Activated CD4-positive, alpha-beta T cell treated with anti-CD3 and anti-CD28 coated beads, Interleukin-10, Interleukin-2, amounts not matched to agents 100 ng/mL and 50 ng/mL, durations not matched to agents 16 hours and 8 hours (primary cell): ENCODE measurements around the gene FUOM.

Experiments used
- DNase-seq: peaks from one replicate; pipeline ENCODE4 v3.0.0-alpha.2; 2020

The FUOM gene

GRCh38 chr10:133366130-133366478 lies 8.3 kb upstream of the FUOM start:
- DNase-seq: no peak

DNA sequence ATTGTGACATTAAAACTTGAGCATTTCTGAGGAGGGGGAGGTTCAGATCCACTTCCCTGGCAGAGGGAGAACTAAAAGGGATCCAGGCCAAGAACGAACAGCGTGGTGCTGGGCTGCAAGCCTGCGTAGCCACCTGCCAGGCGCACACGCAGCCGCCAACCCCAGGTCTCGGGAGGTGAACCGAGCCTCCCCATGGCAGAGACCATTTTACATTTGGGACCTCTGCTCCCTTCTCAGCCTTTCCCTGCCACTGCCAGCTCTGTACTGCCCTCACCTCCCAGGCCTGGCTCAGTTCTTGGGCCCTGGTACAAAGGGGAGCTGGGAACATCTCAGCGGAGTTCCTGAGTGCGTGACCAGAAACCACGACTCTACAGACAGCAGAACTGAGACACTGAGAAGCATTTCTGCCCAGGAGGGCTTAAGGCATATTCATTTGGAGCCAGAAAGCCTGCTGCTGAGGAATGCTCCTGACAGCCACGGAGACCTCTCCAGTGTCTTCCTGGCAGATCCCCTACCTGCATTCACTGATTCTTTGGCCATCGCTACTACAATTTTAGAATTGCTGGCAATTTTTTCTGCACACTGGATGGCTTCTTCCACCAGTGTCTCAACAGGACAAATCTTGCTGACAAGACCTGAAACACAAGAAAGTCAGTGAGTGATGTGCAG lies 7.8 kb upstream of the FUOM start:
- no peak for DNase-seq

GRCh38 chr10:133364645-133365431 lies 7.0 kb upstream of the FUOM start:
- DNase-seq: no peak

GRCh38 chr10:133362846-133363245 lies 5.0 kb upstream of the FUOM start:
- no peak for DNase-seq

DNA sequence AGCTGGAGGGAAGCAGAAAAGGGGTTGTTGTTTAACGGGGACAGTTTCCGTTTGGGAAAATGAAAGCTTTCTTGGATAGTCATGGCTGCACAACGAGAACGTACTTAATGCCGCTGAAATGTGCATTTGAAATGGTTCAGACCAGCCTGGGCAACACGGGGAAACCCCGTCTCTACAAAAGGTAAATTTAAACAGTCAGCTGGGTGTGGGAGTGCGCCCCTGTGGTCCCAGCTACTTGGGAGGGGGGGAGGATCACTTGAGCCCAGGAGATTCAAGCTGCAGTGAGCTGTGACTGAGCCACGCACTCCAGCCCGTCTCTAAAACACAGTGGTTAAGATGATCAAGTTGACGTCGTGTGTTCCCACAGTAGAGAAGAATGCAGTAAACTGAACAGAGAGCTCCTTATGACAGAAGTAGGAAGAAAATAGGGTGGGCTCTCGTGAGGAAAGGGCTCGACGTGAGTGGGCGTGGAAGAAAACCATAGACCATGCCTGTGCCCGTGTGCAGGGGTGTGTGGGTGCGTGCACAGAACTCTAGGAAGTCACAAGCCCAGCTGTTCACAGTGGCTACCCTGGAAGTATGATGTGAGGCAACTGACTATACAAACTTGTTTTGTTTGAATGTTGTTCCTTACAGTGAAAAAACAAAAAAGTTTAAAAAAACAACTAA lies 4.1 kb upstream of the FUOM start:
- DNase-seq: no peak

DNA sequence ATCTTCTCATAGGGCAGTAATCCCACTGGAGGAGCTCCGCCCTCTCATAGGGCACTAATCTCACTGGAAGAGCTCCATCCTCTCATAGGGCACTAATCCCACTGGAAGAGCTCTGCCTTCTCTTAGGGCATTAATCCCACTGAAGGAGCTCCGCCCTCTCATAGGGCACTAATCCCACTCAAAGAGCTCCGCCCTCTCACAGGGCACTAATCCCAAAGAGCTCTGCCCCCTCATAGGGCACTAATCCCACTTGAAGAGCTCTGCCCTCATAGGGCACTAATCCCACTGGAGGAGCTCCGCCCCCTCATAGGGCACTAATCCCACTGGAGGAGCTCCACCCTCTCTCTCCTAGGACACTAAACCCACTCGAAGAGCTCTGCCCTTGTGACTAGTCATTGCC lies 3.4 kb upstream of the FUOM start:
- no peak for DNase-seq

DNA sequence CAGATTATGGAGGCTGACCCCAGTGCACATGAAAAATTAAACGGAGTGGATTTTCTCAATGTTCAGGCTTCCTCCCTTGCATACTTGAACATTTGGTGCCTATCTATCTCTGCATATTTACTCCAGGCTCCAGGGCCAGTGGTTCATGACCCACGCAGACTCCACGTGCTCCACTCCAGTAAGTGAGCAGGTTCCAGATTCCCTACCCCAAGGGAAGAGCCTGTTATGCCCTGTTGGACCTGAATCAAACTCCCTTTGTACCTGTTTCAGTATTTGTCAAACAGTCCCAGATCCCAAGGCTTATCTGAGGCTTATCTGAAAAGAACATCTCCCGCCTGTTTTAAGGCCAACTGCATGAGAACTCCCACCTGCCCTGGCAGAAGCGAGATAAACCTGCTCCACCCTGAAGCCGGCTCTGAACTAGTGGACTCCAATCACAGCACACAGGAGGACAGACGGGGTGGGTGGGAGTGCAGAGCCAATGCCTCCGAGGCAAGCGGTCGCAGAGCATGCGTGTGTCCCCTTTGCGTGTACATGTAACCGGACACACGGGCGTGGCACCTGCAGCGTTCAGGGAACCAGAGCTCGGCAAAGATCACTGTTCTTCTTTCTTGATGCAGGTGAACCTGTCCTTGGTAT lies 2.3 kb upstream of the FUOM start:
- DNase-seq: no peak

DNA sequence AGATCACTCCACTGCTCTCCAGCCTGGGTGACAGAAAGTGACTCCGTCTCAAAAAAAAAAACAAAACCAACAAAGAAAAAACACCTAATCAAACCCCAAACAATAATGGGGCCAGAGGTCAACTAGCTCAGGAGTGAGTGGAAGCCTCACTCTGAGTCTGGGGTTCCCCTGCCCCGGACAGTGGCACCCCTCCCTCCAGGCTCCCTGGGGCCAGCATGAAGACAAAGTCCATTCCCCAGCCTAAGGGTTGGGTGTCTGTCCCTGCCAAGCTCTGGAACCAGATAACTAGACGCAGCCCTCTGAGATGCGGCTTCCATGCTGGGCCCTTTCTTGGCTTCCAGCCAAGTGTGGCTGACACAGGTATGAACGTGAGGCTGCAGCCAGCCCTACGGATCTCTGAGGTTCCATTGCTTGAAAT lies 1.7 kb upstream of the FUOM start:
- no peak for DNase-seq

GRCh38 chr10:133358925-133359310 lies 1.1 kb upstream of the FUOM start:
- no peak for DNase-seq

DNA sequence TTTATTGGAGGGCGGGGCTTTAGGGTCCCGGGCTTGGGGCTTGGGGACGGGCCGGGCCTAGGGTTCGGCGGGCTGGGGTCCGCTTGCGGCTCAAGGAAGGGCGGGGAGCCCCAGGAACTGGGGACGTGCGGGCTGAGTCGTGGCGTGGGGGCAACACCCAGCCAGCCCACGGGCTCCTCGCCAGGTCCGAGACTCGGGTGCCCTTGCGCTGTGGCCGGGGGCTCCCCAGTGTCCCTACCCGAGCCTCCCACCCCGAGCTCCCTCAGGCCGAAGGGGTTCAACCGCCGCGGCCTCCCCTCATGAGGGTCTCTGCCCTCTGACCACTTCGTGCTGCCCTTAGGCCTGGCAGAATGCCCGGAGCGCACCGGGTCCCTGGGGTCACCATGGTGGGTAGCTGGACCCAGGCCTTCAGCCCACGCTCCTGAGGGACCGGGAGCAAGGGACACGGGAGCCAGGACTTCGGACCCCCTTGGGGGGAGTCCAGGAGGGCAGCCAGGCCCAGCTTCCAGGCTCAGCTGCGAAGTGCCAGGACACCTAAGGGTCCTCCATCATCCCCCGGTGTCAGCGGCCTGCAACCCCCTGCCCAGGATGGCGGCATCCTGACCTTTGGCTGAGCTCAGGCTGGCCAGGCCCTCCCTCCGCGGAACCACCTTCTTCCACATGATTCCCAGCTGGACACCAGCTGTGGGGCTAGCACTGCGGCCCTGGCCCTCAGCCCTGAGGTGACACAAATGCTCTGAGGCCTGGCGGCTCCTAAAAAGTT lies 524 bp upstream of the FUOM start:
- no peak for DNase-seq

GRCh38 chr10:133356549-133357284 lies 1.1 kb downstream of the FUOM start:
- no peak for DNase-seq

DNA sequence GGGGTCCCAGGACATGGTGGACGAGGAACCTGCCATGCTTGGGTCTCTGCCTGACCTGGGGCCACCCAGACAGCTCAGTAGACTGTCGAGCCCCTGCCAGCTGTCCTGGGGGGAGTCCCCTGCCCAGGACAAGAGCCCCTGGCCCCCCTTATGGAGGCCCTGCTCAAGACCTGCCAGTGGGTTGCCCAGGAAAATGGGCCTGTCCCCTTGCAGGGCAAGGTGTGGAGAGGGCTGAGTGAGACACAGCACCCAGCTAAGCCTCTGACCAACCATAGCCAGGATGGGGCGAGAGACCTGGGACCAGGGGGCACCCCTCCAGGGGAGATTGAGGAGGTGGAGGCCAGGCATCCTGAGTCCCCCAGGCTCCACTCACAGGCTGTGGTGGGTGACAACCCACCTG lies 1.8 kb downstream of the FUOM start:
- no peak for DNase-seq

DNA sequence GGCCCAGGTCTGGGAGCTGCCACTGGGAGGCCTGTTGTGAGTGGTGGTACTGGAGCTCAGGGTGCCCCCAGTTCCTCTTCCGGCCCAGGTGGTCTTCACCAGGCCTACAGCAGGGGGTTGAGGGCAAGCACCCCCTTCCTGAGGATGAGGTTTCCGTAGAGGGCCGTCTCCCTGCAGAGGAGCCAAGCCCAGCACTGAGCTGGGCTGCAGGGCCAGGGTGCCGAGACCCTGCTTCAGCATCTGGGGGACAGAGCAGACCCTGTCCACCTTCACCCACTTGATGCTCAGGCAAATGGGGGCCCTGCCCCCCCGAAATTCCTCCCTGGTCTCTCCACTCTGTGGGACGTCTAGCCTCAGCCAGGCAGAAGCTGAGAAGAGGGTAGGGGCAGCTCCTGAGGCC lies 2.6 kb downstream of the FUOM start:
- DNase-seq: no peak

DNA sequence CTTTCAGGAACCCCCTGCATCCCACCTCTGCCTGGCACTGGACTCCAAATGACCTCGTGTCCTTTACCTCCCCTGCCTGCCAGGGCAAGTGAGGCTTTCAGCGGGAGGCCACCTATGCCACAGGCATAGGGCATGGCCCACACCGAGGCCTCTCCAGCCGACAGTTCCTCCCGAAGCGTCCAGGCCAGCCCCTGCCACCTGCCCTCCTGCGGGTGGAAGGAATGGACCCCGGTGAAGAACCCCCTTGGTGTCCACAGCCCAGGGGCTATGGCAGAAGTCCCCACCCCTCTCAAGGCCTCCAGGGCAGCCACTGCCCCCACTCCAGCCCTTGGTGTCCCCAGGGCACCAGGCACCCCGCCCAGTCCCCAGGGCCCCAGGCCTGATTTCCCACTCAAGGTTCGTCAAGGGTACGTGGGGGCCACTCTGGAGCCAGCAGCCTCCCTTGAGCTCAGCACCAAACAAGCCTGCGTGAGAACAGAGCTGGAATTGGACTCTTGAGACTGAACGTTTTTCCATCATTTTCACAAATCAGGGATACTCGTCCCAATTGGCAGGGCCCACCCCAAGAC lies 3.1 kb downstream of the FUOM start:
- no peak for DNase-seq

- DNase-seq: no peak
Measured at GRCh38 chr10:133353988-133354605, 3.7 kb downstream of the FUOM start.

- no peak for DNase-seq
Measured at GRCh38 chr10:133353202-133353959, 4.4 kb downstream of the FUOM start.

DNA sequence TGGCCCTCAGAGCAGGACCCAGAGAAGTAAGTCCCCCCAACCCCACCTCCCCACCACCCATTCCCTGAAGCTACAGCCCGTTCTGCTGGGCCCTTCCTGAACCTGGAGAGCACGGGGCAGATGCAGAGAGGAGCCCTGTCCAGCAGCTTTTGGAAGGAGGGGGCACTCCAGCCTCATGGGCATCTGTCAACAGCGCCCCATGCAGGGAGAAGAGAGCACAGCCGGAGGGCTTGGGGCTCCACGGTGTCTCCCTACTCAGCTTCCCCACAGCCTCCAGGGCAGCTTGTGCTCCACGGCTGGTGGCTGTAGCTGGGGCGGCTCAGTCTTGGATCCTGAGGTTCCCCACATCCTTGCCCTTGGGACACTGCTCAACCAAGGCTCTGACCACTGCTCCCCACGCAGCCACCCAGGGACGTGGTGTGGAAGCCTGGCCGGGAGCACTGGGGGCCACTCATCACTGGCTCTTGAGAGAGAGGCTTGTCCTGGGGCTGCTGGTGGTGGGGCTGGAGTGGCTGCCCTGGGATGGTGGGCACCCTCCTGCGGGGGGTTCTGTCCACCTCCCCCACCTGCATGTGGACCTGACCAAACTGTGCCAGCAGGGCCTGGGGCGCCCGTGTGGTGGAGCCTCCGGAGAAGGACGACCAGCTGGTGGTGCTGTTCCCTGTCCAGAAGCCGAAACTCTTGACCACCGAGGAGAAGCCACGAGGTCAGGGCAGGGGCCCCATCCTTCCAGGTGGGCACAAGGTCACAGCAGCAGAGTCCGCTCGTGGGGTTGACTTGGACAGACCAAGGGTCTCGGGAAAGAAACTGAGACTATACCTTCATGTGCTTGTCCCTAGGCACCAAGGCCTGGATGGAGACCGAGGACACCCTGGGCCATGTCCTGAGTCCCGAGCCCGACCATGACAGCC lies 6.2 kb downstream of the FUOM start:
- no peak for DNase-seq

- no peak for DNase-seq
Measured at GRCh38 chr10:133350950-133351329, 6.9 kb downstream of the FUOM start.

GRCh38 chr10:133350283-133350949 lies 7.4 kb downstream of the FUOM start:
- no peak for DNase-seq
